ENCODE measurements around the gene RERG.

RERG gene

DNA sequence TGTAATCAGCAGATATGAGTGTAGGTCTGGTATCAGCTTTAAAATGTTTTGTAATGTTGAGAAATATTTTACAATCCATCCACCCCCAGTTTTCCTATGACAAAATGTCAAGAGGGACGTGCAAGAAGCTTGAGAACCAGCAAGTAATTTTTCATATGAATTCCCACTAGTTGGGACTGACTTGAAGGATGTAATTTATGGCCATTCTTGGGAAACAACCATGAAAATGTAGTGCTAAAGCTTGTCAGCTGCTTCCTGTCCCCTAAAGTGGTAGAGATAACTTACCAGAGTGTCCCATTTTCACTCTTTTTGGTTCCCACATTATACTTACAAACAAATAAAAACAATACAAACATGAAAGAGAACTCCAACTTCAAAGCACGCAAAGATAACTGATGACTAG, 63.9 kb downstream of the RERG start:
- DNase-seq (ENCODE audit: extremely low spot score), result no peak
- POLR2A ChIA-PET, result no interaction called here
- TF ChIP-seq, protein P1, sequence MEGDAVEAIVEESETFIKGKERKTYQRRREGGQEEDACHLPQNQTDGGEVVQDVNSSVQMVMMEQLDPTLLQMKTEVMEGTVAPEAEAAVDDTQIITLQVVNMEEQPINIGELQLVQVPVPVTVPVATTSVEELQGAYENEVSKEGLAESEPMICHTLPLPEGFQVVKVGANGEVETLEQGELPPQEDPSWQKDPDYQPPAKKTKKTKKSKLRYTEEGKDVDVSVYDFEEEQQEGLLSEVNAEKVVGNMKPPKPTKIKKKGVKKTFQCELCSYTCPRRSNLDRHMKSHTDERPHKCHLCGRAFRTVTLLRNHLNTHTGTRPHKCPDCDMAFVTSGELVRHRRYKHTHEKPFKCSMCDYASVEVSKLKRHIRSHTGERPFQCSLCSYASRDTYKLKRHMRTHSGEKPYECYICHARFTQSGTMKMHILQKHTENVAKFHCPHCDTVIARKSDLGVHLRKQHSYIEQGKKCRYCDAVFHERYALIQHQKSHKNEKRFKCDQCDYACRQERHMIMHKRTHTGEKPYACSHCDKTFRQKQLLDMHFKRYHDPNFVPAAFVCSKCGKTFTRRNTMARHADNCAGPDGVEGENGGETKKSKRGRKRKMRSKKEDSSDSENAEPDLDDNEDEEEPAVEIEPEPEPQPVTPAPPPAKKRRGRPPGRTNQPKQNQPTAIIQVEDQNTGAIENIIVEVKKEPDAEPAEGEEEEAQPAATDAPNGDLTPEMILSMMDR (IDR thresholded peaks at IDR 0.05; ENCODE audit: control extremely low read depth, extremely low read depth, low read depth, missing control alignments), result no peak
- CTCF ChIA-PET, result interaction anchor here (1.0 to 1.6 kb wide), 2 partner anchors 9 to 14 kb away, joined by 3 to 5 read pairs; no protein-coding TSS in a partner anchor

DNA sequence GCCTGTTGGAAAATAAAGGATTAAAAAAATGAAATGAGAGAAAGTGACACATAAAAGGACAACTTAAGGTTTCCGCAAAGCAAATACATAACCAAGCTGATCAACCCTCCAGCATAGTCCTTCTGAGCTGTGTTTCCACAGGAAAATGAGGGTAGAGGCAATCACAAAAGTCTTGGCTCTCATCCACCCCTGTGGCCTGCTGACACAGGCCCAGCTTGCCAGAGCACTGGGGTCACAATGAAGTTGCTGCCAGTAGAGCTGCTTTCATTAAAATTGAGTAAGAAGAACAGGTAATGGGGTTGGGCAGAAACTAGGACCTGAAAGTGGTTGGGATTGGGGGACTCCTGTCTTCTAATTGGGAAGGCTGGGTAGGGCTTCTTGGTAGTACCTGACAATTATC, 65.9 kb downstream of the RERG start:
- TF ChIP-seq, protein P1 (IDR thresholded peaks at IDR 0.05; ENCODE audit: control extremely low read depth, extremely low read depth, low read depth, missing control alignments), result no peak
- CTCF ChIA-PET, result interaction anchor here (1.6 to 4.6 kb wide), 3 partner anchors 10 to 66 kb away, joined by 4 to 22 read pairs (median 7); partner anchors contain the start of gene RERG
- POLR2A ChIA-PET, result no interaction called here
- DNase-seq (ENCODE audit: extremely low spot score), result no peak

DNA sequence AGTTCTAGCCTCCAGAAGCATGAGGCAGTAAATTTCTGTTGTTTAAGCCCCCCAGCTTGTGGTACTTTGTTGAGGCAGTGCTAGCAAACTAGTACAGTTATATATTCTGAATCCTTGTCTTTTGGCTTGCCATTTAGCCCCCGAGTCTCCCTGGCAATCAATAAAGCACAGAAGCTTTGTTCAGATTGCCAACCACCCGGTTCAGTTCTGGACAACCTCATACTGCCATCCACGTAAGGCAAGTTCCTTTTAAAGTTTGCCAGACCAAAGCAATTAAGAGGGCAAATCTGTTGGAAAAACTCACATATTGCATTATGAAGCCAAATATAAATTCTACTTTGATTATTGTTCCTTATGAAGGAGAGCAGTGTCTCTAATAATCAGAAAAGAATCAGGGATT, 67.1 kb downstream of the RERG start:
- ChIA-PET POLR2A (no interaction called here), CTCF (interaction anchor here (0.9 to 4.6 kb wide), 5 partner anchors 11 to 67 kb away, joined by 3 to 22 read pairs (median 4); partner anchors contain the start of gene RERG)
- DNase-seq (ENCODE audit: extremely low spot score), result no peak
- TF ChIP-seq, protein P1 (IDR thresholded peaks at IDR 0.05; ENCODE audit: control extremely low read depth, extremely low read depth, low read depth, missing control alignments), result no peak

DNA sequence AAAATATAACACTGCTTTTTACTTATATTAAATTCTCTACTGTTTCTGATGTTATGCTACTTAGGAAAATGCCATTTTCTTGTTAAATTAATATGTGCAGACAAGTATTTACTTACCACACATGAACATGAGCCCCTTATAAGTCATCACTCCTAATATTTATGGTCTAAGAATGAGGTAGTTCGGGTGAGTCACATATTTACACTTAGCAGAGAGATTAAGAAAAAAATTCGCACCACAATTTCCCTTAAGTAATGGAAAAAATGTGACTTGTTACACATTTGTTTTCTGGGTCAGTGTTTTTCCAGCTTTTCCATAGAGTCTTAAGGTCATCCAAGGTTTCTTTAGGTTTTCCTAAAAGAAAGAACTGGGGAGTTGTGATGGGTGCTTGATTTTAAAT, 68.3 kb downstream of the RERG start:
- CTCF ChIA-PET, result interaction anchor here (1.1 to 4.6 kb wide), 3 partner anchors 9 to 69 kb away, joined by 3 to 22 read pairs (median 8); partner anchors contain the start of gene RERG
- no peak for DNase-seq (ENCODE audit: extremely low spot score)
- POLR2A ChIA-PET, result no interaction called here
- TF ChIP-seq, protein P1 (IDR thresholded peaks at IDR 0.05; ENCODE audit: control extremely low read depth, extremely low read depth, low read depth, missing control alignments), result no peak

DNA sequence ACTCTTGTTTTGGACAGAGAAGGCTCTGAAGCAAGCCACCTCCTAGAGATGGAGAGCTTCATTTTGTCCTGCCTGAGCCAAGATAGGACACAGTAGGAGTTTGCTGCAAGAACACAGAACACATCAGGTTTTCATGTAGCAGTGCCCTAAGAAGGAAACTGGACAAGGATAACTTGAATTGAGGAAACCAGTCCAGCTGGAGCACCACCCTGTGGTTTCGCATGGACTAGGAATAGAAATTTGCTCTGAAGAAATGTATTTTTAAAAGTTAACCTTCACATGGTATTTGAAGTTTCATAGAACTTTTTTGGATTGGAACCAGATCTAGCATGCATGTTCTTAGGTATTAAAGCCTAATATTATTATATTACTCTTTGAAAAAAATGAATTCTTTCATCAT, 68.8 kb downstream of the RERG start:
- no peak for DNase-seq (ENCODE audit: extremely low spot score)
- CTCF ChIA-PET, result interaction anchor here (1.4 to 4.6 kb wide), 2 partner anchors 10 to 69 kb away, joined by 8 to 22 read pairs; partner anchors contain the start of gene RERG
- POLR2A ChIA-PET, result no interaction called here
- TF ChIP-seq, protein P1 (IDR thresholded peaks at IDR 0.05; ENCODE audit: control extremely low read depth, extremely low read depth, low read depth, missing control alignments), result no peak

DNA sequence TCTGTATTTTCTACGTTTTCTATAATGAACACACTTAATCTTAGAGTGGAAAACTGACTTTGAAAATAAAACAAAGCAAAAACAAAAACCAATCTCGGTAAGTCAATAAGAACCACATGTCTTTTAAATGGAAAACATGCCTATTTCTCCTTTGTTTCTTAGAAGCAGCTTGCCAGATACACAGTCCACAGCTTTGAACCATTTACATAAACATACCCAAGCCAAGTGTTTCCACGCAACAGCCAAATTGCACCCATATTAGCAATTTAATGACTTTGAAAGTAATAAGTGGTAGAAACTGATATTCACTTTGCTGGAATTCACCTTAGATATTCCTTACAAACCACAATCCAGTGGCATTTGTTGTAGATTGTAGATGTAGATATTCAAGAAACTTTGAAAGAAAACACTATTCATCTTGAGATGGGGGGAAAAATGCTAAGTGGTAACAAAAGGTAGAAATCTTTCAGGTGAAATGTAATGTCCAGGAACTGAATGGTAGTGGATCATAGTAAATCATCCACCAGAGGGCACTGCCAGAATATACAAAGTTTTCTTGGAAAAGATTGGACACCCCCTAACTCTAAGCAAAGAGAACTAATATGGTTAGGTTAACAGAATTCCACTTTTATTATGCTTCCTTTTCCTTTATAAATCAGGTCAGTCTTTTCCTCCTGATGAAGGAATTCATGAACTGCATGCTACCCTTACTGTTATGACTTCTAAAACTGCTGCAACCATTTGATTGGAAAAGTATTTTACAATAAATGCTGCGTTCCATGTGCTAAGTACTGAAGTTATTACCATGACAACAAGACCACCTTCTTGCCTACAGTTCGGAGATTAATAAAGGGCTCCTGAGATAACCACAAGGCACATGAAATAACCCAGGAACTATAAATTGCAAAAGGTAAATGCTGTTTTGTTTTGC, 69.8 kb downstream of the RERG start:
- CTCF ChIA-PET, result interaction anchor here (1.5 to 4.6 kb wide), 4 partner anchors 13 to 70 kb away, joined by 3 to 22 read pairs (median 8); partner anchors contain the start of gene RERG
- POLR2A ChIA-PET, result no interaction called here
- TF ChIP-seq, protein P1 (IDR thresholded peaks at IDR 0.05; ENCODE audit: control extremely low read depth, extremely low read depth, low read depth, missing control alignments), result peak; percentile 24
- no peak for DNase-seq (ENCODE audit: extremely low spot score)
